Hepatic stellate cell (primary cell): Measurements from ENCODE around the gene PPP1R15B.

Source experiments
- DNase-seq: peaks from one replicate; pipeline ENCODE4 v3.0.0; 2011; ENCODE audit warnings: low spot score

Gene PPP1R15B

GRCh38 chr1:204400882-204401510 lies 10.6 kb downstream of the PPP1R15B start:
- no peak for DNase-seq

- peak; percentile 69 for DNase-seq
Measured at GRCh38 chr1:204398197-204399125, 13.2 kb downstream of the PPP1R15B start.

GRCh38 chr1:204396015-204396583 lies 15.5 kb downstream of the PPP1R15B start:
- no peak for DNase-seq

GRCh38 chr1:204391629-204392028 lies 20.0 kb downstream of the PPP1R15B start:
- no peak for DNase-seq

- no peak for DNase-seq
Measured at GRCh38 chr1:204390751-204391466, 20.7 kb downstream of the PPP1R15B start.

- DNase-seq, result no peak
Measured at GRCh38 chr1:204385727-204386126, 25.9 kb downstream of the PPP1R15B start.

- peak; percentile 57 for DNase-seq
Measured at GRCh38 chr1:204384636-204385352, 26.8 kb downstream of the PPP1R15B start.

GRCh38 chr1:204383163-204383904 lies 28.3 kb downstream of the PPP1R15B start:
- DNase-seq, result no peak

GRCh38 chr1:204382714-204383083 lies 28.9 kb downstream of the PPP1R15B start:
- no peak for DNase-seq

GRCh38 chr1:204380293-204380831 lies 31.3 kb downstream of the PPP1R15B start:
- DNase-seq, result no peak

GRCh38 chr1:204377800-204378668 lies 33.6 kb downstream of the PPP1R15B start:
- DNase-seq, result peak; percentile 37

- DNase-seq, result no peak
Measured at GRCh38 chr1:204376919-204377799, 34.5 kb downstream of the PPP1R15B start.

- no peak for DNase-seq
Measured at GRCh38 chr1:204376465-204376864, 35.2 kb downstream of the PPP1R15B start.

GRCh38 chr1:204373911-204374310 lies 37.7 kb downstream of the PPP1R15B start:
- no peak for DNase-seq

- no peak for DNase-seq
Measured at GRCh38 chr1:204370176-204370575, 41.4 kb downstream of the PPP1R15B start.

GRCh38 chr1:204368996-204369726 lies 42.5 kb downstream of the PPP1R15B start:
- no peak for DNase-seq

- DNase-seq, result no peak
Measured at GRCh38 chr1:204367956-204368355, 43.7 kb downstream of the PPP1R15B start.
